Activated CD8-positive, alpha-beta memory T cell treated with anti-CD3 and anti-CD28 coated beads, Interleukin-2, amount 50 U/mL, for 4 hours (primary cell): ENCODE results near the gene CHD1.
"Not testable (repeated sequence)": the region's sequence is repeated elsewhere in the genome, so short reads cannot be mapped to it uniquely, and the experiment has no call there.

ENCODE experiments used
- DNase-seq: peaks from one replicate; pipeline ENCODE4 v3.0.0-alpha.2; 2020

The CHD1 gene

DNA sequence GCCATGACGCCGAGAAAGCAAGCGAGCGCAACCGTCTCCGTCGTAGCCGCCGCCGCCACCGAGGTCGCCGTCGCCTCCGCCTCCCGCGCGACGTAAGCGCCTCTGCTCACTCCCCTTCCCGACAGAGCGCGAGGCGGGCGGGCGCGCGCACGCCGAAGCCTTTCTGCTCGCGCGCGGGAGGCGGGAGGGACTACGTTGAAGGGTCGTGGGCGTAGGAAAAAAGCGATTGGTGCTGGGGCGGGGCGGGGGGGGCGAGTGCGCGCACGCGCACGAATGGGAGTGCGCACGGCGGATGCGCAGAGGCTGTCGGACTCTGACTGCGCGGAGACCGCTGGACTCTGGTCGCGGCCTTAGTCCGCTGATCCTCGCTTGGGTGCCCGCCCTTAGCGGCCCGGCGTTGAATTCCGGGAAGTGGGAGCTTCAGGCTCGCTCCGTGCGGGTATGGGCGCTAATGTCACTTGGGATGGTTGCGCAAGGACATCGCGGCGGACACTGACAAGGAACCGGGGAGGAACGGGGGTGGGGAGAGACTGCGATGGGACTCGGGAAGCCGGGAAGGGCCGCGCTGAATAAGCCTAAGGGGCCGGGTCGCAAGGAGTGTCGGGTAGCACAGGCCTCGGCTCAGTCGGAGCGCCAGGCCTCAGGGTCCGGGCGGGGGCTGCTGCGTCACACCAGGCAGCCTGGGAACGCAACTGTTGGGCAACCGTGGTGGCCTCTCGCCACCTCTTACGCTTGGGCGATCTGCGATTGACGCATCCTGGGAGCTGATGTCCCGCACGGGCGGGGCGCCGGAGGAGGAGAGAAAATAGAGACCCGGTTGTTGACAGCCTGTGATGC is at the start of gene CHD1:
TSS of gene CHD1 (minus strand) at position 135 of the 837 bp plus-strand sequence. CDS start 2,621 bp downstream, outside the sequence.
- DNase-seq: peak; percentile 95

DNA sequence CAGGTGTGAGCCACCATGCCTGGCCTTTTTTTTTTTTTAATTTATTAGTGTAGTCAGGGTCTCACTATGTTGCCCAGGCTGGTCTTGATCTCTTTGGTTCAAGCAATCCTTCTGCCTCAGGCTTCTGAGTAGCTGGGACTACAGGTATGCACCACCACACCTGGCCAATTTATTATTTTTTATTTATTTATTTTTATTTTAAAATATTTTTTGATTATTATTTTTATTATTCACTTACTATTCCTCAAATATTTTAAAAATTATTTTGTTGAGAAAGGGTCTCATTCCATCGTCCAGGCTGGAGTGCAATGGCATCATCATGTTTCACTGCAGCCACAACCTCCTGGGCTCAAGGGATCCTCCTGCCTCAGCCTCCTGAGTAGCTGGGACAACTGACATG is 49.7 kb upstream of the CHD1 start:
- no peak for DNase-seq

DNA sequence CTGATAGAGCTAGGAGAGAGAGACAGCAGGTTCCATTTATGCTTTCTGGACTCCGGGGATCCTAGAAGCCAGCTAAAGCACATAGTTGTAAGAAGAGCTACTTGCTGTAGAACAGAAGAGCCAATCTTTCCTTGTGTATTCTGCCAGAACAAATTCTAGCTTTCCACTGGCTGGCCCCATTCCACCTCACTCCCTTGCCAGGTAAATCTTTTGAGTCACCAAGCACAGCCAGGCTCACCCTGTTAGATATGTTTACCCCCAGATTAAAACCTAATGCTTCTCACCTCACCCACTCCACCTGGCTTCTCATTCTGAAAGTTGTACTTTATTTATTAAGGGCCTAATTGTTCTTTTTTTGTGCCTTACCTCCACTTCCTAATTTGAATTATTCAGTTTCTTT is 48.9 kb upstream of the CHD1 start:
- DNase-seq: no peak

DNA sequence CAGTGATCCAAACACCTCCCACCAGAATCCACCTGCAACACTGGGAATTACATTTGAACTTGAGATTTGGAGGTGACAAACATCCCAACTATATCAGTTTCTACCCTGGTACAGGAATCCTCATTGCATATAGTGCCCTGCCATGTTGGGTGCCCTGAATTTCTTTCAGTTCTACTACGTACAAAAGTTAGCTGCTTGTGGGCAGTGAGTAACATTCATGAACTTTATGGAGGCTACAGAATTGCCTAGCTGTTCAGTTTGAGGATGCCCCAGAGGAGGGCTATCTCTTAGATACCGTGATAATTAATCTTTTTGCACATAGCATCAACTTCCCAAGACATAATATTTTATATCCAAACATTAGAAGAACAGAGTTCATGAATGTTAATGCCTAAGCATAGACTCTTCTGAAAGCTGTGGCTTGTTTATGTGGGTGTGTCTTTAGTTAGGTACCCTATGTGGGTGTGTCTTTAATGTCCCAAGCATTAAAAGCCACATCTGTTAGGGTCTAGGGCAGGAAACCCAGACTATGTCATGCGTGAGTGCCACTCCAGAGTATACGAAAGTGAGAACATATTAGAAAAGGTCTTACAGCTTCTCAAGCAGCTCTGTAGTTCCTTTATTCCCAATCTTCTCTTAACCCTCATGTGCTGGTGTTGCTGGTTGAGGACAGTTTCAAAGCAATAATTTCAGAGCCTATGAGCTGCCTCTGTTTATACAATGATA is 47.0 kb upstream of the CHD1 start:
- no peak for DNase-seq

DNA sequence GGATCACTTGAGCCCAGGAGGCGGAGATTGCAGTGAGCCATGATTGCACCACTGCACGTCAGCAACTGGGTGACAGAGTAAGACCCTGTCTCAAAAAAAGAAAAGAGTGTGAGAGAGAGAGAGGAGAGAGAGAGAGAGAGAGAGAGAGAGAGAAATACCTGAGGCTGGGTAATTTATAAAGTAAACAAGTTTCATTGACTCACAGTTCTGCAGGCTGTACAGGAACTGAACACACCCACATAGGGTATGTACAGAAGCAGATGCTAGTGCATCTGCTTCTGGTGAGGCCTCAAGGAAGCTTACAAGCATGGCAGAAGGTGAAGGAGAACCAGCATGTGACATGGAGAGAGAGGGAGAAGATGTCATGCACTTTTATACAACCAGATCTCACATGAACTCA is 46.4 kb upstream of the CHD1 start:
- no peak for DNase-seq

DNA sequence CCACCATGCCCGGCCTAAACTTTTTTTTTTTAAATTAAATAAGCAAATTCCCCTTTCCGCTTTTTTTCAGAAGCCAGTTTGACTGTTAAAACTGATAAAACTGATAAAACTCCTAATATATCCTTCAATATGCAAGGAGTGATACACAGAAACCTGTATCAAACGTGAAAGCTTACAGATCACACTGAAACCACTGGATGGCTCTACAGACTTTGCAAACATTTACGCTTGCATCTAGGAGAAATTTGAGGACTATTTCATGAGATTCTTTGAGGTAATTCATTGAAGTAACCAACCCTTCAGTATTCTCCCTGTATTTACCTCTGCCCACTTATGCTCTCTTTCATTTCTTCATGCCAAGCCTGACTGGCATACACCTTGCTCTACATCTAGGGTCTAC is 40.6 kb upstream of the CHD1 start:
- DNase-seq: no peak

DNA sequence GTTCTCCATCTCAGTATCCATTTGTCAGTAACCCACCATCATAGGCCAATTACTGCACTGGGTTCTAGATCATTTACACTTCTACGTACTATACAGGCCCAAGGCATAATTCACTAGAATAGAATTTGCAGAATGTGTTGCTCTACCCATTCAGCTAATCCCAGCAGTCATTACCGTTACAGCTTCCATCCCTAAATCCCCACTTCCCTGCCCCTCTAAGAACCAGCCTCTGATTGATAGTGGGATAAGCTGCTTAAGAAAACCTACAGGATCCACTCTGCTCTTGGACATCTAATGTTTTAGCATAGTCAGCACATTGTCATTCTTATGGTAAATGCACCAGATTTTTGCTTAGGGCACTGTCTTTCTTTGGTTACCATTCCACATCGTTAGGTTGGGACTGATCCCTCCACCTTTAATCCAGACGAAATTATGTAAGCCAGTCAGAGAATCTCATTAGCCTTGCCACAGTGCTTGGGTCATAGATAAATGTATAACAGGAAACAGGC is 39.3 kb upstream of the CHD1 start:
- DNase-seq: no peak

DNA sequence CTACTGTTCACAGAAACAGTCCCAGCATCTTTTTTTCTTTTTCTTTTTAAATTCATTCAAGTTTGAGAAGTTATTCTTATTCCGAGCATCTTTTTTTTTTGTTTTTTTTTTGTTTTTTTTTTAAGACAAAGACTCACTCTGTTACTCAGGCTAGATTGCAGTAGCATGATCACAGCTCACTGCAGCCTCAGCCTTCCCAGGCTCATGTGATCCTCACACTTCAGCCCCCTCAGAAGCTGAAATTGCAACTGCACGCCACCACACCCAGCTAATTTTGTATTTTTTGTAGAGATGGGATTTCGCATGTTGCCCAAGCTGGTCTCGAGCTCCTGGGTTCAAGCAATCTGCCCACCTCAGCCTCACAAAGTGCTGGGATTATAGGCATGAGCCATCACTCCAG is 36.4 kb upstream of the CHD1 start:
- no peak for DNase-seq

DNA sequence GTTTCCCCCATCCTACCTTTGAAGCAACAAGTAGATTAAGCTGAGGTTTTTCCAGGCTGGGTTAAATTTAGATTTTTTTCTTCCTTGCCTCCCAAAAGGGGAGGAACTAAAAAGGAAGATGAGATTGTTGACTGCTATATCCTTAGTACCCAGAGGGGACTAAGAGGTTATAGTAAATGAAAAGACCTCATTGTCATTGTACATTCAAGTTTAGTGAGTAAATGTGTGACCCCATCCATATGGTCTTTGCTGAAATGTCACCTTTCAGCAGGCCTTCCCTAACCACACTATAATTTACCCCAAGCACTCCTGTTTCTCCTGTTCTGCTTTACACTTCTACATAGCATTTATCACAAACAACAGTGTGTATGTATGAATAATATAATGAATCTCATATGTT is 35.8 kb upstream of the CHD1 start:
- DNase-seq: no peak

DNA sequence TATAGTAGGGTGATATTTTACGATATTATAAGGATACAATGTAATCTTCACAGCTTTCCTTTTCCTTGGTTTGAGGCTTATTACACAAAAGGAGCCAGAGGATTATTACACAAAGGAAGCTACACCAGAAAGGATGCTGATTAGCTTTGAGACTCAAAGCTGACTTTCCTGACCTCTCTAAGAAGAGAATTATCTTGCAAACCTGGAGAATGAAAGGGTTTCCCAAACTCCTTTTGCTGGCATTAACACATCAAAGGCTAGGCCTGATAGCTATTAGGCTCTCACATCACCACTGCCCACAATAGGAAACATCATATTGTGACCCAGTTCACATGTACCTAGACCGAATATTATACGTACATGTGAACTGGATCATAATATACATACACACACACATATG is 34.2 kb upstream of the CHD1 start:
- DNase-seq: no peak

DNA sequence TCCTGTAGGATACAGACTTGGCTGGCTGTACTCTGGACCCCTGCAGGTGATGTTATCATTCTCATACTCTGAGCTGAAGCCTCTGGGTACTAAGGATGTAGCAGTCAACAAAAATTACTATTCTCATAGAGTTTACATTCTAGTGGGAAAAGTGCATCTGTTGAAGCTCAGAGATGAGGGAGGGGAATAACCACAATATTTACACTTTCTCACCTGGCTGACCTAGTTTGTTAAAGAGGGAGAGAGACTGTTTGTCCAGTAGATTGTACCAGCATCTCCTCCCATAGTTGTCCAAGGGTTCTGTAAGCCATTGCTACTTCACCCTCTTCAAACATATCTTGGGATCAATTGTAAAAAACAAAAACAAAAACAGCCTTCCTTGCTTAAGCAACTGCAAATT is 33.8 kb upstream of the CHD1 start:
- no peak for DNase-seq

DNA sequence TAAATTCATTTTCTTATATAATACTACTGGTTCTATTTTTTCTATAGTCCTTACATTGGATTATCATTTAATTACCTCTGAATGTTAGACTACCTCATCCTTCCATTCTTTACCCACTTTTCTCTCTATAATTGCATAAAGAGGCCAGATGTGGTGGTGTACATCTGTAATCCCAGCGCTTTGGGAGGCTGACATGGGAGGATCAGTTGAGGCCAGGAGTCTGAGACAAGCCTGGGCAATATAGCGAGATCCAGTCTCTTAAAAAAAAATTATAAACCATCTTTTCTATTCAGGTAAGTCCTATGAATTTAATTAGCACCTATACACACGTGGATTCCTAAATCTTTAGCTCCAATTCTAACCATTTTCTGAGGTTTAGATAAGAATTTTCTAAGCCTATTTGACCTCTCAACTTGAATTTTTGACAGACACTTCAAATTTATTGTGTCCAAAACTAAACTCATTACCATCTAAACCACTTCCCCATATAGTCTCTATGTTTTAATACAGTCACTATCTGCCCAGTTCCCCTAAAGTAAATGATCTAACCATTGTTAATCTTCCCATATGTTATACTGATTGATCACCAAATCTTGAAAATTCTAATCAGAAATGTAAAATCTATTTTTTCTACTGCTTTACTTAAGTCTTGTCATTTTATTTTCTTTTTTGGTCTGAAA is 33.0 kb upstream of the CHD1 start:
- no peak for DNase-seq

DNA sequence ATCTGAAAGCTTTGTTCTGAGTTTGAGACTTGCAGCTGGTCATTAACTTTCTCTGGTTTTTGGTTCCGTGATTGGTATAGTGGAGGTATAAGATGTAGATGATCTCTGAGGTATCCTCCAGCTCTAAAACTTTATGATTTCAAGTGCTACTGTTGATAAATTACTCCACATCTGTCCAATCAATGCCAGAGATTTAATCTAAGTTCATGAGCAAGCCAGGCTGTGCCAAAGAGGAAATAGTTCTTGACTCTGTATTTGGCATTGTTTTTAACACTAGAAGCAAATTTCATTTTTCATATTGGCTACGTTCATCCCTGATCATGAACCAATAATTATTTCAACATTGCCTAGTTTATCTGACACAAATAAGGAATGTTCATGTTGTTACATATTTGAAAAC is 28.5 kb upstream of the CHD1 start:
- no peak for DNase-seq

DNA sequence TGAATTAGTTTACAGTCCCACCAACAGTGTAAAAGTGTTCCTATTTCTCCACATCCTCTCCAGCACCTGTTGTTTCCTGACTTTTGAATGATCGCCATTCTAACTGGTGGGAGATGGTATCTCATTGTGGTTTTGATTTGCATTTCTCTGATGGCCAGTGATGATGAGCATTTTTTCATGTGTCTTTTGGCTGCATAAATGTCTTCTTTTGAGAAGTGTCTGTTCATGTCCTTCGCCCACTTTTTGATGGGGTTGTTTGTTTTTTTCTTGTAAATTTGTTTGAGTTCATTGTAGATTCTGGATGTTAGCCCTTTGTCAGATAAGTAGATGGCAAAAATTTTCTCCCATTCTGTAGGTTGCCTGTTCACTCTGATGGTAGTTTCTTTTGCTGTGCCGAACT is 27.1 kb upstream of the CHD1 start:
- not testable (repeated sequence) for DNase-seq

DNA sequence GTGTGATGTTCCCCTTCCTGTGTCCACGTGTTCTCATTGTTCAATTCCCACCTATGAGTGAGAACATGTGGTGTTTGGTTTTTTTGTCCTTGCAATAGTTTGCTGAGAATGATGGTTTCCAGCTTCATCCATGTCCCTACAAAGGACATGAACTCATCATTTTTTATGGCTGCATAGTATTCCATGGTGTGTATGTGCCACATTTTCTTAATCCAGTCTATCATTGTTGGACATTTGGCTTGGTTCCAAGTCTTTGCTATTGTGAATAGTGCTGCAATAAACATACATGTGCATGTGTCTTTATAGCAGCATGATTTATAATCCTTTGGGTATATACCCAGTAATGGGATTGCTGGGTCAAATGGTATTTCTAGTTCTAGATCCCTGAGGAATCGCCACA is 26.7 kb upstream of the CHD1 start:
- DNase-seq: not testable (repeated sequence)

DNA sequence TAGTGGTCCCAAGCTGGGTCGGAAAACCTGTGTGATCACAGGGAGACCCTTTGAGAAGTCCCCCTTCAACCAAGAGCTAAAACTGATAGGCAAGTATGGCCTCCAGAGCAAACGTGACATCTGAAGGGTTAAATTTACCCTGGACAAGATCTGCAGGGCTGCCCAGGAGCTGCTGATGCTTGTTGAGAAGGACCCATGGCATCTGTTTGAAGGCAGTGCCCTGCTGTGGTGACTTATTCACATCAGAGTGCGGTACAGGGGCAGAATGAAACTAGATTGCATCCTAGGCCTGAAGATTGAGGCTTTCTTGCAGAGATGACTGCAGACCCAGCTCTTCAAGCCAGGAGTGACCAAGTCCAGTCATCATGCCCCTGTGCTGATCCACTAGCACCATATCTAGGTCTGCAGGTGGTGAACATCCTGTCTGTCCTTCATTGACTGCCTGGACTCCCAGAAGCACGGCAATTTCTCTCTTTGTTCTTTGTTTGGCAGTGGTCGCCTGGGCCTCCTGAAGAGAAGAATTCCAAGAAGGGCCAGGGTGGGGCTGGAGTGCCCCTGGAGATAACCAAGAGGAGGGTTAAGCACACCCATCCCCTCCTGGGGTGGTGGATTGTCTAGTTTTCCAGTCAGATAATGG is 25.7 kb upstream of the CHD1 start:
- no peak for DNase-seq

DNA sequence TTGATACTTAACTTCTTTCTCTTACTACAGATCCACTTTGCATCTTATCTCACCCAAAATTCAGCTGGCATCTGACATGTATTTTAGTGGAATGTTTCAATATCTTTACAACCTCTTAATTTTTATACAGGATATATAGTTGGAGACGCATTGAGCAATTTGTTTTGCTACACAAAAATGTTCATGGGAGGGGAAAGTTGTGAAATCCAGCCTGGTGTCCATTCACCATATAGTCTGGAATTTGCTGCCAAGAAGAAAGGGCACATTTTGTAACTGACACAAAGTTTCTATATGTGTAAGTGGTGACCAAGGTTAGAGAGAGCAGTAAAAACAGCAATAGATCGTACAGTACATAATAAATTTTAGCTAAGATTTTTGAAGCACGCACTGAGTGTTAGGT is 14.0 kb upstream of the CHD1 start:
- DNase-seq: no peak

DNA sequence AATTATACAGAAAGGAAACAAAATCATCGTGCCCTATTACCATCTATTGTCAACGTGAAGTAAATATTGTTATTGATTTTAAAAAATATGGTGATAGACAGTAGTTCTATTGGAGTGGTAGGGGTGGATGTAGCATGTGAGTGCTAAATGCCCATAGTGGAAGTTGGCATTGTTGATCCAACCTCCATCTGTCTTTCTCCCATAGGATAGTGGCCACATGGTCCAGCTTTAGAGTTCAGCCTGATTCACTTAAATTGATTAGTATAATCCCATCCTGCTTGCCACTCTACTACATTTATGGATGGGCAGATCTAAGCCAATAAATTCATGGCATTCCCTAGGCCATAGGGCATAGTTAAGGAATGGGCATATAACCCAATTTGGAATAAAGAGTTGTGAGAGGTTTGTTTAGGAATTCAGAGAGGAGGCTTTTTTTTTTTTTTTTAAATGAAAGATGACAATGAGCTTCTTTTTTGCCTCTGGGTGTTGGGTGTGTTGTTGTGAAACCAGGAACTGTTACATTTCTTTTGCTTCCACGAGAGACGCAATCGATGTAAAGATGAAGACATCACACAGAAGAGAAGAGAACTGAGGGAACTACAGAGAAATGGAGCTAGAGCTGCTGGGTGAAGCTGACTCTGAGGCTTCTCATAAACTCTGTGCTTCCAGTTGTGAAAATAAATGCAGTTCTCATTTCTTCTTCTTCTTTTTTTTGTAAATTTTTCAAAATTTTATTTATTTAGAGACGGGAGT is 12.5 kb upstream of the CHD1 start:
- no peak for DNase-seq

DNA sequence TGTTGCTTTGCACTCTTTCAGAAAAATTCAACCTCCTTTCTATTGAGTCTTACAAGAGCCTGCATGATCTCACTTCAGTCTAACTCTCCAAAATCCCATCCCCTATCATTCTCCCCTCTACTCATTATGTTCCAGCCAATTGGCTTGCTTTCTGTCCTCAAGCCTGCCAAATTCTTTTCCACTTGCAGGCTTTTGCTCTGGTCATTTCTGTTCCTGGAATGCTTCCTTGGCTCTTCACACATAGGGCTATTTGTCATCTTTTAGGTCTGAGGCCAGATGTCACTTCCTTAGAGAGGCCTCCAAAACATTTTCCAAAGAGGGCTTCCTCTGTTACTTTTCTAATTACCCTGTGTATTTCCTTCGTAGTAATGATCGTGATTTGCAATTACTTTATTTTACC is 11.8 kb upstream of the CHD1 start:
- no peak for DNase-seq

DNA sequence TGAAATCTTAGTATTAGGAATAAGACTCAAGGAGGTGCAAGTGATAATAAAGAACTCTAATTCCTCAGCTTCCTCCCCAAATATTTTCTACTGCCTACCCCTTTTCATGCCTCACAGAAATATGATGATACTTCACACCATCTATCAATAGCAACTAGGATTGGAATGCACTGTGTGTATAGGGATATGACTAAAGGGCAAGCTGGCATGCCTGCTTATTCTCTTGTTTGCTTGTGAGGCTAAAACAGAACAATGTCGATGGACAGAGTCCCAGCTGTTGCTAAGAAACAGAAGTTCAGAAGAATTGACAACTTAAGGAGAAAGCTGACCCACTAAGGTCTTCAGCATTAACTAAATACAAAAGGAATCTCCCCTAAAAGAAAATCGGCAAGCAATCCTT is 9.7 kb upstream of the CHD1 start:
- DNase-seq: no peak

DNA sequence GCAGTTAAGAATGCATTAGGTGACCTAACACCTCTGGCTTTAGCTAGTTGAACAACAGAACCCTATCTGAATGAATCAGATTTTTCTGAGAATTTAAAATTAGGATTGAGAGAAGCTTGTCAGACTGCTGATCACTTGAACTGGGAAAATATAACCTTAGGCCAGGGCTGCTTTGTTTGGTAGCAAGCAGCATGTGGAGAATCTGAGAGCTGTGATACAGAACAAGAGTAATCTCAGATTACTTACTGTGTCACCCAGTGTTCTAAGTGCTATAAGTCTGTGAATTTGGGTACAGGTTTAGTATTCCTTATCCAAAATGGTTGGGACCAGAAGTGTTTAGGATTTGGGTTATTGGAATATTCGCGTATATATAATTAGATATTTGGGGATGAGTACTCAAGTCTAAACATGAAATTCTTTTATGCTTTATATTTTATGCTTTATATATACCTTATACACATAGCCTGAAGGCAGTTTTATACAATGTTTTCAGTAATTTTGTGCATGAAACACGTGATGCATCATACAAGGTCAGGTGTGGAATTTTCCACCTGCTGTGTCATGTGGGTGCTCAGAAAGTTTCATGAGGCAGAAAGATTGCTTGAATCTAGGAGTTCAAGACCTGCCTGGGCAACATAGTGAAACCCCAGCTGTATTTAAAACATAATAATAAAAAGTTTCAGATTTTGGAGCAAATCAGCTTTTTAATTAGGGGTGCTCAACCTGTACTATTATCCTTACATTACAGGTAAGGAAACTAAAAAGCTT is 8.3 kb upstream of the CHD1 start:
- DNase-seq: no peak

DNA sequence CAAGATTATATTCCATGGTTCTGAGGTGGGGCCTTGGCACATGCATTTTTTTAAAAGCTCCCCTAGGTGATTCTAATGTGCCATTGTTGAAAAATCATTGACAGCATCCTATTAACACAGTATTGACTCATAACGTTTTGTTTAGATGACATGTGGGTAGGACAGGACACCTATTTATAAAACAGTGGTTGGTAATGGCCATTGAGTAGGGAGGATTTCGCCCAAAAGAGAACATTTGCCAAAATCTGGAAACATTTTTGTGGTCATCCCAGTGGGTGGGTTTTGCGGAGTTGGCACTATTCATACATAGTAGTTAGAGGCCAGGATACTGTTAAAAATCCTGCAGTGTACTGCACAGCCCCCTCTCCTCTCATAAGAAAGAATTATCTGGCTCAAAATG is 6.4 kb upstream of the CHD1 start:
- no peak for DNase-seq
